GM12878 (cell line): ENCODE measurements around the gene DNMBP. TPM values are rescaled to one million over a fixed set of nuclear protein-coding genes. Genes with fewer than 3 reads are reported as not detected.

Experiments
- CBFB ChIP-seq: IDR thresholded peaks from 2 replicates; pipeline ENCODE4 v1.6.1; 2016; ENCODE audit warnings: antibody characterized with exemption, low read depth
- CBX3 ChIP-seq: fragments of 200-600 bp; sonication (generic); IDR thresholded peaks from 2 replicates; pipeline ENCODE4 v1.6.1; 2016; ENCODE audit warnings: low read depth, borderline replicate concordance
- CEBPZ ChIP-seq: fragments of 150-350 bp; IDR thresholded peaks from 2 replicates; pipeline ENCODE4 v1.6.1; 2016; ENCODE audit warnings: low read depth, low read length
- DPF2 ChIP-seq: fragments of 450-650 bp; IDR thresholded peaks from 2 replicates; pipeline ENCODE4 v1.6.1; 2017; ENCODE audit warnings: mild to moderate bottlenecking
- HDGF ChIP-seq: fragments of 450-650 bp; IDR thresholded peaks from 2 replicates; pipeline ENCODE4 v1.6.1; 2016; ENCODE audit warnings: antibody characterized with exemption
- IKZF1 ChIP-seq: fragments of 450-650 bp; conservative IDR thresholded peaks from 2 replicates; pipeline ENCODE4 v1.6.1; 2017; ENCODE audit warnings: antibody characterized with exemption, mild to moderate bottlenecking
- IRF3 ChIP-seq: fragments of 450-650 bp; IDR thresholded peaks from 2 replicates; pipeline ENCODE4 v1.6.1; 2014; ENCODE audit warnings: mild to moderate bottlenecking
- IRF4 ChIP-seq: IDR thresholded peaks from 2 replicates; pipeline ENCODE4 v1.6.1; 2011; ENCODE audit warnings: low read depth, low read length
- MTA3 ChIP-seq: IDR thresholded peaks from 2 replicates; pipeline ENCODE4 v1.6.1; 2012; ENCODE audit warnings: low read length, inconsistent platforms, borderline replicate concordance
- MXI1 ChIP-seq: fragments of 150-350 bp; IDR thresholded peaks from 2 replicates; pipeline ENCODE4 v1.6.1; 2011; ENCODE audit warnings: low read depth, mild to moderate bottlenecking, inconsistent platforms, low read length, improper control_type of control experiment
- NR2C1 ChIP-seq: fragments of 450-650 bp; IDR thresholded peaks from 2 replicates; pipeline ENCODE4 v1.6.1; 2017; ENCODE audit warnings: antibody characterized with exemption, mild to moderate bottlenecking, moderate library complexity
- SP1 ChIP-seq: IDR thresholded peaks from one replicate; pipeline ENCODE4 v1.6.1; 2011; ENCODE audit warnings: low read depth, low read length
- SUPT20H ChIP-seq: IDR thresholded peaks from 2 replicates; pipeline ENCODE4 v1.6.1; 2011; ENCODE audit warnings: low read depth, mild to moderate bottlenecking, low read length, moderate library complexity, borderline replicate concordance; ENCODE audit not compliant: control insufficient read depth
- YBX1 ChIP-seq: fragments of 450-650 bp; IDR thresholded peaks from 2 replicates; pipeline ENCODE4 v1.6.1; 2016; ENCODE audit warnings: antibody characterized with exemption
- ZBTB40 ChIP-seq: fragments of 450-650 bp; IDR thresholded peaks from 2 replicates; pipeline ENCODE4 v1.6.1; 2016; ENCODE audit warnings: mild to moderate bottlenecking, moderate library complexity, borderline replicate concordance
- ZNF384 ChIP-seq: IDR thresholded peaks from 2 replicates; pipeline ENCODE4 v1.6.1; 2012; ENCODE audit warnings: low read depth, mild to moderate bottlenecking, low read length, improper control_type of control experiment, borderline replicate concordance
- polyA plus RNA-seq, 11 experiments: library from polyadenylated mRNA; depleted of rRNA in 4 of 11; unstranded in 6 of 11; stranded (reverse) in 5 of 11; fragments of >200 nt; fragmentation: Nextera tagmentation in 4 of 11; fragmentation: Illumina TruSeq in 1 of 11; extraction: Ambion mirVana in 4 of 11; extraction: Trizol in 1 of 11; gene quantifications; 1 replicate in 1 of 11; 2 replicates in 10 of 11; pipeline versions ENCODE4 v1.2.1 to v1.2.3, GENCODE V29; 2011 to 2016; ENCODE audit warnings: inconsistent platforms in 2 of 11, missing spikeins in 2 of 11, low read depth in 1 of 11
- total RNA-seq, 4 experiments: library from RNA; depleted of rRNA in 3 of 4; stranded (reverse); fragments of >200 nt in 3 of 4; fragmentation: Illumina TruSeq in 1 of 4; extraction: Trizol in 1 of 4; gene quantifications; 2 replicates each; pipeline versions ENCODE4 v1.2.1 to v1.2.3, GENCODE V29; 2013 to 2021
- TF ChIP-seq, protein P1 (sequence below): IDR thresholded peaks from 2 replicates; pipeline ENCODE4 v1.6.1; 2012; ENCODE audit warnings: mild to moderate bottlenecking, low read depth, low read length

The DNMBP gene
- total and polyA plus RNA-seq, 10 of the 15 experiments (the other 5 are each of a cell fraction or from before 2014, with no cell fraction given): 7.1 to 45.0 (median 22.0) TPM

- no peak for TF ChIP-seq IRF3
- no peak for TF ChIP-seq MTA3
- 0 out of 2 replicates have a peak, but pooled peaks have one; percentile 64 for TF ChIP-seq CBFB
- no peak for TF ChIP-seq IKZF1
- no peak for TF ChIP-seq NR2C1
- TF ChIP-seq IRF4: peak; percentile 52
- TF ChIP-seq, protein P1, sequence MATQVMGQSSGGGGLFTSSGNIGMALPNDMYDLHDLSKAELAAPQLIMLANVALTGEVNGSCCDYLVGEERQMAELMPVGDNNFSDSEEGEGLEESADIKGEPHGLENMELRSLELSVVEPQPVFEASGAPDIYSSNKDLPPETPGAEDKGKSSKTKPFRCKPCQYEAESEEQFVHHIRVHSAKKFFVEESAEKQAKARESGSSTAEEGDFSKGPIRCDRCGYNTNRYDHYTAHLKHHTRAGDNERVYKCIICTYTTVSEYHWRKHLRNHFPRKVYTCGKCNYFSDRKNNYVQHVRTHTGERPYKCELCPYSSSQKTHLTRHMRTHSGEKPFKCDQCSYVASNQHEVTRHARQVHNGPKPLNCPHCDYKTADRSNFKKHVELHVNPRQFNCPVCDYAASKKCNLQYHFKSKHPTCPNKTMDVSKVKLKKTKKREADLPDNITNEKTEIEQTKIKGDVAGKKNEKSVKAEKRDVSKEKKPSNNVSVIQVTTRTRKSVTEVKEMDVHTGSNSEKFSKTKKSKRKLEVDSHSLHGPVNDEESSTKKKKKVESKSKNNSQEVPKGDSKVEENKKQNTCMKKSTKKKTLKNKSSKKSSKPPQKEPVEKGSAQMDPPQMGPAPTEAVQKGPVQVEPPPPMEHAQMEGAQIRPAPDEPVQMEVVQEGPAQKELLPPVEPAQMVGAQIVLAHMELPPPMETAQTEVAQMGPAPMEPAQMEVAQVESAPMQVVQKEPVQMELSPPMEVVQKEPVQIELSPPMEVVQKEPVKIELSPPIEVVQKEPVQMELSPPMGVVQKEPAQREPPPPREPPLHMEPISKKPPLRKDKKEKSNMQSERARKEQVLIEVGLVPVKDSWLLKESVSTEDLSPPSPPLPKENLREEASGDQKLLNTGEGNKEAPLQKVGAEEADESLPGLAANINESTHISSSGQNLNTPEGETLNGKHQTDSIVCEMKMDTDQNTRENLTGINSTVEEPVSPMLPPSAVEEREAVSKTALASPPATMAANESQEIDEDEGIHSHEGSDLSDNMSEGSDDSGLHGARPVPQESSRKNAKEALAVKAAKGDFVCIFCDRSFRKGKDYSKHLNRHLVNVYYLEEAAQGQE: no peak
- no peak for TF ChIP-seq SUPT20H
- TF ChIP-seq YBX1: no peak
- no peak for TF ChIP-seq ZNF384
- no peak for TF ChIP-seq HDGF
- no peak for TF ChIP-seq SP1
- TF ChIP-seq MXI1: peak; percentile 47; the same call in 1 of the 2 replicates
- TF ChIP-seq DPF2: no peak
- no peak for TF ChIP-seq ZBTB40
- no peak for TF ChIP-seq CEBPZ
- no peak for TF ChIP-seq CBX3
Measured at GRCh38 chr10:100014071-100014762, 4.5 kb upstream of the DNMBP start (continued).
